HG03354 (cell line): Measurements from ENCODE around the gene ZNF212.

ENCODE experiments used
- ATAC-seq: cut with Tn5 transposase; IDR thresholded peaks from one replicate; pipeline ENCODE4 v1.9.1; 2021; ENCODE audit warnings: mild to moderate bottlenecking; ENCODE audit not compliant: unreplicated experiment, poor library complexity, severe bottlenecking

Gene ZNF212

GRCh38 chr7:149239345-149240143, at the start of gene ZNF212:
TSS of gene ZNF212 (plus strand) at chr7:149239651. CDS start at chr7:149239779, 128 bp downstream.
- peak; percentile 100 for ATAC-seq

- no peak for ATAC-seq
Measured at GRCh38 chr7:149191851-149192250, 47.6 kb upstream of the ZNF212 start.

GRCh38 chr7:149194799-149195179, 44.7 kb upstream of the ZNF212 start:
- no peak for ATAC-seq

GRCh38 chr7:149195180-149196150, 44.0 kb upstream of the ZNF212 start, which contains the start of gene ZNF282:
TSS of gene ZNF282 (plus strand) at chr7:149195546. CDS start at chr7:149195590, 44 bp downstream.
- ATAC-seq = peak; percentile 93

GRCh38 chr7:149196151-149196704, 43.2 kb upstream of the ZNF212 start:
- ATAC-seq = peak; percentile 19

- peak; percentile 6 for ATAC-seq
Measured at GRCh38 chr7:149196705-149197171, 42.7 kb upstream of the ZNF212 start.

- ATAC-seq = no peak
Measured at GRCh38 chr7:149197675-149198074, 41.8 kb upstream of the ZNF212 start.

GRCh38 chr7:149198161-149198816, 41.2 kb upstream of the ZNF212 start:
- ATAC-seq = no peak

- no peak for ATAC-seq
Measured at GRCh38 chr7:149199234-149199995, 40.0 kb upstream of the ZNF212 start.

GRCh38 chr7:149202831-149203231, 36.6 kb upstream of the ZNF212 start:
- ATAC-seq = no peak

GRCh38 chr7:149205690-149206381, 33.6 kb upstream of the ZNF212 start:
- ATAC-seq = no peak

GRCh38 chr7:149207324-149208035, 32.0 kb upstream of the ZNF212 start:
- no peak for ATAC-seq

GRCh38 chr7:149209518-149210269, 29.8 kb upstream of the ZNF212 start:
- no peak for ATAC-seq

GRCh38 chr7:149210551-149210950, 28.9 kb upstream of the ZNF212 start:
- no peak for ATAC-seq

- ATAC-seq = no peak
Measured at GRCh38 chr7:149214020-149214720, 25.3 kb upstream of the ZNF212 start.

GRCh38 chr7:149216402-149216801, 23.0 kb upstream of the ZNF212 start:
- no peak for ATAC-seq
